ENCODE measurements around the gene SEMA4C. TPM values are rescaled to one million over a fixed set of nuclear protein-coding genes. Genes with fewer than 3 reads are reported as not detected.

Gene SEMA4C
- total RNA-seq, 1 experiment from 2014 or later, result 16.3 TPM

DNA sequence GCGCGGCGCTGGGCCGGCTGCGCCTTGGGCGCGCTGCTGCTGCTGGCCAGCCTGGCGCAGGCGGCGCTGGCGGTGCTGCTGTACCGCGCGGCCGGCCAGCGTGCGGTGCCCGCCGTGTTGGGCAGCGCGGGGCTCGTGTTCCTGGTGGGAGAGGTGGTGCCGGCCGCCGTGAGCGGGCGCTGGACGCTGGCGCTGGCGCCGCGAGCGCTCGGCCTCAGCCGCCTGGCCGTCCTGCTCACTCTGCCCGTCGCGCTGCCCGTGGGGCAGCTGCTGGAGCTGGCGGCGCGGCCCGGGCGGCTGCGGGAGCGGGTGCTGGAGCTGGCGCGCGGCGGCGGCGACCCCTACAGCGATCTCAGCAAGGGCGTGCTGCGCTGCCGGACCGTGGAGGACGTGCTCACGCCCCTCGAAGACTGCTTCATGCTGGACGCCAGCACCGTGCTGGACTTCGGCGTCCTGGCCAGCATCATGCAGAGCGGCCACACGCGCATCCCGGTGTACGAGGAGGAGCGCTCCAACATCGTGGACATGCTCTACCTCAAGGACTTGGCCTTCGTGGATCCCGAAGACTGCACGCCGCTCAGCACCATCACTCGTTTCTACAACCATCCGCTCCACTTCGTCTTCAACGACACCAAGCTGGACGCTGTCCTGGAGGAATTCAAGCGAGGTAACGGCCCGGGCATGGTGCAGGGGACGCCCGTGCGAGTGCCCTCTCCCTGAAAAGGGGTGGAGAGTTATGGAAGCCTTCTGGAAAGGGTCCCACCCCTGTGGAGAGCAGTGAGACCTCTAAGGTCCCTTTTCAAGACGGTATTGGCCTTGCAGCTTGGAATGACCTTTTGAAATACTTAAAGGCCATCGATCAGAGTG is 52.8 kb downstream of the SEMA4C start:
- H3K4me1 Mint-ChIP-seq (ENCODE audit: insufficient read depth, unreplicated experiment), result peaks cover 20% of the 10 kb centered on the region
- H3K36me3 Mint-ChIP-seq (ENCODE audit: insufficient read depth, unreplicated experiment), result peaks cover 21% of the 10 kb centered on the region
- peak overlapping the region; percentile 77 for H3K4me3 Mint-ChIP-seq (ENCODE audit: unreplicated experiment)
- H3K27ac Mint-ChIP-seq (ENCODE audit: low read depth, unreplicated experiment), result no peak overlapping the region
- BruUV-seq (replicated peaks), result no TSS peak
- no peaks in the 10 kb centered on the region for H3K9me3 Mint-ChIP-seq (ENCODE audit: unreplicated experiment)
- ChIA-PET CTCF (interaction anchor here (0.6 to 1.2 kb wide), 7 partner anchors 8 to 219 kb away, joined by 3 to 6 read pairs (median 4); partner anchors contain the start of gene ANKRD39), POLR2A (interaction anchor here (0.7 to 3.1 kb wide), 20 partner anchors 11 to 296 kb away, joined by 3 to 16 read pairs (median 5); partner anchors contain the start of genes ANKRD36, ANKRD39 and KANSL3)
- H3K27me3 Mint-ChIP-seq (ENCODE audit: insufficient read depth, unreplicated experiment), result no peaks in the 10 kb centered on the region
- TF ChIP-seq, protein P1, sequence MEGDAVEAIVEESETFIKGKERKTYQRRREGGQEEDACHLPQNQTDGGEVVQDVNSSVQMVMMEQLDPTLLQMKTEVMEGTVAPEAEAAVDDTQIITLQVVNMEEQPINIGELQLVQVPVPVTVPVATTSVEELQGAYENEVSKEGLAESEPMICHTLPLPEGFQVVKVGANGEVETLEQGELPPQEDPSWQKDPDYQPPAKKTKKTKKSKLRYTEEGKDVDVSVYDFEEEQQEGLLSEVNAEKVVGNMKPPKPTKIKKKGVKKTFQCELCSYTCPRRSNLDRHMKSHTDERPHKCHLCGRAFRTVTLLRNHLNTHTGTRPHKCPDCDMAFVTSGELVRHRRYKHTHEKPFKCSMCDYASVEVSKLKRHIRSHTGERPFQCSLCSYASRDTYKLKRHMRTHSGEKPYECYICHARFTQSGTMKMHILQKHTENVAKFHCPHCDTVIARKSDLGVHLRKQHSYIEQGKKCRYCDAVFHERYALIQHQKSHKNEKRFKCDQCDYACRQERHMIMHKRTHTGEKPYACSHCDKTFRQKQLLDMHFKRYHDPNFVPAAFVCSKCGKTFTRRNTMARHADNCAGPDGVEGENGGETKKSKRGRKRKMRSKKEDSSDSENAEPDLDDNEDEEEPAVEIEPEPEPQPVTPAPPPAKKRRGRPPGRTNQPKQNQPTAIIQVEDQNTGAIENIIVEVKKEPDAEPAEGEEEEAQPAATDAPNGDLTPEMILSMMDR (IDR thresholded peaks at IDR 0.05; ENCODE audit: unreplicated experiment), result no peak
- peak; percentile 9 for DNase-seq (ENCODE audit: unreplicated experiment)
- intact Hi-C loops (cut with micrococcal nuclease), result loop anchor here (1.0 to 2.0 kb wide), 2 partner anchors 144 to 215 kb away; no protein-coding TSS in a partner anchor

DNA sequence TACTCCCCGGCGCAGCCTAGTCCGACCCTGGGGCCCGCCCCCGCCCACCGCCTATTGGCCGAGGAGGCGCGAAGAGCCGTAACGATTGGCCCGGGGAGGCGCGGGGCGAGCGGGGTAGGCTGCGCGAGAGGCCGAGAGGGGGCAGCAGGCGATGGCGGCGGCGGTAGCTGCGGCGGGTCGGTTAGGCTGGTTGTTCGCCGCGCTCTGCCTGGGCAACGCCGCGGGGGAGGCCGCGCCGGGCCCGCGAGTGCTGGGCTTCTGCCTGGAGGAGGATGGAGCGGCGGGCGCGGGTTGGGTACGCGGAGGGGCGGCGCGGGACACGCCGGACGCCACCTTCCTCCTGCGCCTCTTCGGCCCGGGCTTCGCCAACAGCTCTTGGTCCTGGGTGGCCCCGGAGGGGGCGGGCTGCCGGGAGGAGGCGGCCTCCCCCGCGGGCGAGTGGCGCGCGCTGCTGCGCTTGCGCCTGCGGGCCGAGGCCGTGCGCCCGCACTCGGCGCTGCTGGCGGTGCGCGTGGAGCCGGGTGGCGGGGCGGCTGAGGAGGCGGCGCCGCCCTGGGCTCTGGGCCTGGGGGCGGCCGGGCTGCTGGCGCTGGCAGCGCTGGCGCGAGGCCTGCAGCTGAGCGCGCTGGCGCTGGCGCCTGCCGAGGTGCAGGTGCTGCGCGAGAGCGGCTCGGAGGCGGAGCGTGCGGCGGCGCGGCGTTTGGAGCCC is 53.6 kb downstream of the SEMA4C start, which contains the start of gene CNNM3:
Gene CNNM3 (plus strand): TSS at position 142 of the 709 bp plus-strand sequence. CDS start 10 bp downstream, at position 152.
- Mint-ChIP-seq H3K9me3 (ENCODE audit: unreplicated experiment) (no peaks in the 10 kb centered on the region), H3K27me3 (ENCODE audit: insufficient read depth, unreplicated experiment) (no peaks in the 10 kb centered on the region), H3K4me1 (ENCODE audit: insufficient read depth, unreplicated experiment) (peaks cover 20% of the 10 kb centered on the region), H3K27ac (ENCODE audit: low read depth, unreplicated experiment) (peak within 1 kb of the TSS; percentile 18), H3K36me3 (ENCODE audit: insufficient read depth, unreplicated experiment) (peaks cover 21% of the 10 kb centered on the region), H3K4me3 (ENCODE audit: unreplicated experiment) (peak within 1 kb of the TSS; percentile 77)
- CTCF ChIA-PET, result interaction anchor here (0.5 to 1.2 kb wide), 4 partner anchors 8 to 35 kb away, joined by 4 to 6 read pairs (median 5); no protein-coding TSS in a partner anchor
- no TSS peak for BruUV-seq (replicated peaks)
- TF ChIP-seq, protein P1 (IDR thresholded peaks at IDR 0.05; ENCODE audit: unreplicated experiment), result peak; percentile 59
- intact Hi-C loops (cut with micrococcal nuclease), result loop anchor here (1.0 to 2.0 kb wide), 2 partner anchors 145 to 214 kb away; no protein-coding TSS in a partner anchor
- peak; percentile 92 for DNase-seq (ENCODE audit: unreplicated experiment)
- POLR2A ChIA-PET, result interaction anchor here (0.7 to 3.1 kb wide), 21 partner anchors 12 to 486 kb away, joined by 3 to 16 read pairs (median 4); partner anchors contain the start of genes ANKRD36, ANKRD39 and KANSL3

DNA sequence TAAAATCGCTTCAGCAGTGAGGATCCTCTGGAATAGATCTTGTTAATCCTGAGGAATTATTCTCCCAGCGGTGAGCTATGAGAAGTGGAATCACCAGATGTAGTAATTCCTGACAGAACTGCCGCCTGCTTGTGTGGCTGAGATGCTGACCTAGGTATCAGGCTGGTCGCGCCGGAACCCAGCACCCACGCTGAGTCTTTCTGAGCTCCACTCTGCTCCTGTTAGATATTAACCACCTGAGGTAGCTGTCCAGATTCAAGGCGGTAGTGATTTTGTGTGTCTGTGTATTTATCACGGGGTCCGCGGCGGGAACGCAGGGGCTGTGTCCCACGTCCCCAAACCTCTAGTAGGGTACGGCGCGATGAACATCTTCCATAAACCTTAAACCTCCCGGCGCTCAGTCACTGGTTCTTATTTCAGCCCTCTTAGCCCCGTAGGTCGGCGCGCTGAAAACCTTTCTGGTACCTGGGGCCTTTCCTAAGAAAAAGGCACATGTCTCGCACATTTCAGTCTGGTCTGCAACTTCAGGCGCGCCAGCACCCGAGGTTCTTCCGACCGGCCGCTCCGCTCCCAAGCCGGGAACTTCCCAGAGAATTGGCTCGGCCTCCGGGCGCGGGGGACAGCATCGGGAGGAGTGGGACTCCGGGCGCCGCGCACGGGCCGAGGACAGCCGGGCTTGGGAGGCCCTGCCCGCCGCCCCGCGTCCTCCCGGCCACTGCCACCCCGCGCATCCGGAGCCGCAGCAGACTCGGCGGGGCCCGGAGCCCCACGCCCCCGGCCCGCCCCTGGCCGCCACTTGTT is 54.4 kb downstream of the SEMA4C start:
- Mint-ChIP-seq H3K27me3 (ENCODE audit: insufficient read depth, unreplicated experiment) (no peaks in the 10 kb centered on the region), H3K27ac (ENCODE audit: low read depth, unreplicated experiment) (peak overlapping the region; percentile 18), H3K9me3 (ENCODE audit: unreplicated experiment) (no peaks in the 10 kb centered on the region), H3K36me3 (ENCODE audit: insufficient read depth, unreplicated experiment) (peaks cover 20% of the 10 kb centered on the region), H3K4me3 (ENCODE audit: unreplicated experiment) (peak overlapping the region; percentile 77), H3K4me1 (ENCODE audit: insufficient read depth, unreplicated experiment) (peaks cover 18% of the 10 kb centered on the region)
- intact Hi-C loops (cut with micrococcal nuclease), result loop anchor here (1.0 to 2.0 kb wide), 2 partner anchors 145 to 213 kb away; no protein-coding TSS in a partner anchor
- CTCF ChIA-PET, result interaction anchor here (1.0 to 1.2 kb wide), 2 partner anchors 11 to 53 kb away, joined by 4 to 6 read pairs; no protein-coding TSS in a partner anchor
- BruUV-seq (replicated peaks), result TSS peak; percentile 57
- DNase-seq (ENCODE audit: unreplicated experiment), result peak; percentile 26
- TF ChIP-seq, protein P1 (IDR thresholded peaks at IDR 0.05; ENCODE audit: unreplicated experiment), result no peak
- POLR2A ChIA-PET, result interaction anchor here (0.7 to 3.1 kb wide), 22 partner anchors 9 to 485 kb away, joined by 3 to 16 read pairs (median 4); partner anchors contain the start of genes ANKRD36, ANKRD39, KANSL3 and NCAPH
